K562 (cell line): ENCODE data around the gene KCP. TPM values are rescaled to one million over a fixed set of nuclear protein-coding genes. Genes with fewer than 3 reads are reported as not detected.

Source experiments
- C11orf30 ChIP-seq: fragments of 450-650 bp; IDR thresholded peaks from 2 replicates; pipeline ENCODE4 v1.6.1; 2016; ENCODE audit warnings: low read depth, mild to moderate bottlenecking
- NKRF ChIP-seq: fragments of 450-650 bp; IDR thresholded peaks from 2 replicates; pipeline ENCODE4 v1.6.1; 2016; ENCODE audit warnings: borderline replicate concordance
- RERE ChIP-seq: sonication (generic); formaldehyde crosslinking; IDR thresholded peaks from 2 replicates; pipeline ENCODE4 v1.8.0; 2023; ENCODE audit warnings: missing genetic modification reagents, mild to moderate bottlenecking, borderline replicate concordance
- SMARCA5 ChIP-seq: fragments of 450-650 bp; IDR thresholded peaks from 2 replicates; pipeline ENCODE4 v1.6.1; 2016
- ZKSCAN1 ChIP-seq: fragments of 150-350 bp; IDR thresholded peaks from 2 replicates; pipeline ENCODE4 v1.6.1; 2016; ENCODE audit warnings: low read depth, low read length
- ZNF239 ChIP-seq: fragments of 250-450 bp; sonication (Bioruptor Pico); IDR thresholded peaks from 2 replicates; pipeline ENCODE4 v1.4.0; 2020; ENCODE audit warnings: mild to moderate bottlenecking
- ZNF436 ChIP-seq: fragments of 250-450, 450-650 bp; sonication (Bioruptor Pico); formaldehyde crosslinking; IDR thresholded peaks from 2 replicates; pipeline ENCODE4 v1.7.0; 2020; ENCODE audit warnings: mild to moderate bottlenecking
- ZSCAN29 ChIP-seq: fragments of 450-650 bp; IDR thresholded peaks from 2 replicates; pipeline ENCODE4 v1.6.1; 2017
- ZZZ3 ChIP-seq: fragments of 450-650 bp; IDR thresholded peaks from 2 replicates; pipeline ENCODE4 v1.6.1; 2016; ENCODE audit warnings: antibody characterized with exemption, mild to moderate bottlenecking, moderate library complexity
- polyA plus RNA-seq, 8 experiments: library from polyadenylated mRNA; depleted of rRNA in 4 of 8; stranded (reverse) in 5 of 8; unstranded in 3 of 8; fragments of >200 nt; fragmentation: Nextera tagmentation in 2 of 8; fragmentation: Illumina TruSeq in 1 of 8; extraction: Ambion mirVana in 2 of 8; extraction: Trizol in 1 of 8; gene quantifications; 2 replicates each; pipeline versions ENCODE4 v1.2.1 to v1.2.3, GENCODE V29; 2011 to 2014; ENCODE audit warnings: inconsistent platforms in 1 of 8, missing spikeins in 1 of 8
- total RNA-seq, 7 experiments: library from RNA; depleted of rRNA in 6 of 7; stranded (reverse); fragments of >200 nt in 6 of 7; fragmentation: Illumina TruSeq in 2 of 7; extraction: Trizol in 2 of 7; gene quantifications; 2 replicates each; pipeline versions ENCODE4 v1.2.1 to v1.2.3, GENCODE V29; 2011 to 2021; ENCODE audit warnings: low replicate concordance in 1 of 7
- TF ChIP-seq, protein P1 (sequence below): fragments of 450-650 bp; IDR thresholded peaks from 2 replicates; pipeline ENCODE4 v1.7.1; 2018; ENCODE audit warnings: mild to moderate bottlenecking, low read depth; ENCODE audit not compliant: partially characterized antibody
- TF ChIP-seq, protein P2 (sequence below): sonication (generic); formaldehyde crosslinking; IDR thresholded peaks from 2 replicates; pipeline ENCODE4 v1.9.0; 2022; ENCODE audit warnings: mild to moderate bottlenecking, missing genetic modification reagents
- TF ChIP-seq, protein P3 (sequence below): sonication (generic); formaldehyde crosslinking; IDR thresholded peaks from 2 replicates; pipeline ENCODE4 v1.8.1; 2022; ENCODE audit warnings: missing genetic modification reagents

The KCP gene
- total and polyA plus RNA-seq, 9 of the 15 experiments (the other 6 are each of a cell fraction or from before 2014, with no cell fraction given), result 0.06 to 0.17 (median 0.12) TPM; not detected in 3

DNA sequence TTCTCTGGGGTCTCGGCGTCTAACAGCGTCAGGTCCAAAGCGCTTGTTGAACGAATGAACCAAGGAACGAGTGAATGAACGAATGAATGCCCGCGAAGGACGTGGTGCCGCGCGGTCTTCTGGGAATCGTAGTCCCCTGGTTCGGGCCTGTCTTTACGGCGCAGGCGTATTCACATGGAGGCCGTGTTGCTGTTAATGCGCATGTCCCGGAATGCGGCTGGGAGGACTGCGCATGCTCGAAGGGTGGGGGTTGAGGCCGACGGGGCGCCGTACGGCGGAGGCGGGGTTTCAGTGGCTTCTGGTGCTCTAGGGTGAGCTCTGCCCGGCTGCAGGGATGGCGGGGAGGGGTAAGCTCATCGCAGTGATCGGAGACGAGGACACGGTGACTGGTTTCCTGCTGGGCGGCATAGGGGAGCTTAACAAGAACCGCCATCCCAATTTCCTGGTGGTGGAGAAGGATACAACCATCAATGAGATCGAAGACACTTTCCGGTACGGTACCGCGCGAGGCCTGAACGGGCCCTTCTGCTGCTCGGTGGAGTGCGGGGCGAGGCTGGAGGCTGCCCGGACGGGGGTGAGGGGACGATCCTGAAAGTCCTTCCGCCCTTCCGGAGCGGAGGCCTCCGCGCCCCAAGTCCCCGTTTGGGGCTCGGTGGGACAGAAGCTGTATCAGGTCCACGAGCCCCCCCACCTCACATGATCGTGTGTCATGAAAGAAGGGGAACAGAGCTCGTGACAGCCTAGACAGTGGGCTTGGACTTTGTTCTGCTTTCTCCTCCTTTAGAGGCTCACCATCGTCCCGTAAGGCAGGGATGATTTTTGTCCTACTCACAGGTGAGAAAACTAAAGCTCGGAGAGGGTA, 47.7 kb downstream of the KCP start, which contains the start of gene ATP6V1F (continued):
- no peak for TF ChIP-seq RERE
- TF ChIP-seq ZKSCAN1, result no peak; the same call in 1 of the 2 replicates
- TF ChIP-seq, protein P1, sequence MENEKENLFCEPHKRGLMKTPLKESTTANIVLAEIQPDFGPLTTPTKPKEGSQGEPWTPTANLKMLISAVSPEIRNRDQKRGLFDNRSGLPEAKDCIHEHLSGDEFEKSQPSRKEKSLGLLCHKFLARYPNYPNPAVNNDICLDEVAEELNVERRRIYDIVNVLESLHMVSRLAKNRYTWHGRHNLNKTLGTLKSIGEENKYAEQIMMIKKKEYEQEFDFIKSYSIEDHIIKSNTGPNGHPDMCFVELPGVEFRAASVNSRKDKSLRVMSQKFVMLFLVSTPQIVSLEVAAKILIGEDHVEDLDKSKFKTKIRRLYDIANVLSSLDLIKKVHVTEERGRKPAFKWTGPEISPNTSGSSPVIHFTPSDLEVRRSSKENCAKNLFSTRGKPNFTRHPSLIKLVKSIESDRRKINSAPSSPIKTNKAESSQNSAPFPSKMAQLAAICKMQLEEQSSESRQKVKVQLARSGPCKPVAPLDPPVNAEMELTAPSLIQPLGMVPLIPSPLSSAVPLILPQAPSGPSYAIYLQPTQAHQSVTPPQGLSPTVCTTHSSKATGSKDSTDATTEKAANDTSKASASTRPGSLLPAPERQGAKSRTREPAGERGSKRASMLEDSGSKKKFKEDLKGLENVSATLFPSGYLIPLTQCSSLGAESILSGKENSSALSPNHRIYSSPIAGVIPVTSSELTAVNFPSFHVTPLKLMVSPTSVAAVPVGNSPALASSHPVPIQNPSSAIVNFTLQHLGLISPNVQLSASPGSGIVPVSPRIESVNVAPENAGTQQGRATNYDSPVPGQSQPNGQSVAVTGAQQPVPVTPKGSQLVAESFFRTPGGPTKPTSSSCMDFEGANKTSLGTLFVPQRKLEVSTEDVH, result no peak
- TF ChIP-seq ZNF239, result no peak
- TF ChIP-seq, protein P2, sequence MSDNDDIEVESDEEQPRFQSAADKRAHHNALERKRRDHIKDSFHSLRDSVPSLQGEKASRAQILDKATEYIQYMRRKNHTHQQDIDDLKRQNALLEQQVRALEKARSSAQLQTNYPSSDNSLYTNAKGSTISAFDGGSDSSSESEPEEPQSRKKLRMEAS (CRISPR knock-in tag), result no peak
- 0 out of 2 replicates have a peak, but pooled peaks have one; percentile 53 for TF ChIP-seq ZSCAN29
- TF ChIP-seq, protein P3, sequence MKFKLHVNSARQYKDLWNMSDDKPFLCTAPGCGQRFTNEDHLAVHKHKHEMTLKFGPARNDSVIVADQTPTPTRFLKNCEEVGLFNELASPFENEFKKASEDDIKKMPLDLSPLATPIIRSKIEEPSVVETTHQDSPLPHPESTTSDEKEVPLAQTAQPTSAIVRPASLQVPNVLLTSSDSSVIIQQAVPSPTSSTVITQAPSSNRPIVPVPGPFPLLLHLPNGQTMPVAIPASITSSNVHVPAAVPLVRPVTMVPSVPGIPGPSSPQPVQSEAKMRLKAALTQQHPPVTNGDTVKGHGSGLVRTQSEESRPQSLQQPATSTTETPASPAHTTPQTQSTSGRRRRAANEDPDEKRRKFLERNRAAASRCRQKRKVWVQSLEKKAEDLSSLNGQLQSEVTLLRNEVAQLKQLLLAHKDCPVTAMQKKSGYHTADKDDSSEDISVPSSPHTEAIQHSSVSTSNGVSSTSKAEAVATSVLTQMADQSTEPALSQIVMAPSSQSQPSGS (CRISPR knock-in tag), result no peak
- no peak for TF ChIP-seq C11orf30
- TF ChIP-seq NKRF, result peak; percentile 89
- no peak for TF ChIP-seq ZNF436
- TF ChIP-seq SMARCA5, result 0 out of 2 replicates have a peak, but pooled peaks have one; percentile 11
- TF ChIP-seq ZZZ3, result no peak
